Measurements from ENCODE around the gene OPRM1.

DNA sequence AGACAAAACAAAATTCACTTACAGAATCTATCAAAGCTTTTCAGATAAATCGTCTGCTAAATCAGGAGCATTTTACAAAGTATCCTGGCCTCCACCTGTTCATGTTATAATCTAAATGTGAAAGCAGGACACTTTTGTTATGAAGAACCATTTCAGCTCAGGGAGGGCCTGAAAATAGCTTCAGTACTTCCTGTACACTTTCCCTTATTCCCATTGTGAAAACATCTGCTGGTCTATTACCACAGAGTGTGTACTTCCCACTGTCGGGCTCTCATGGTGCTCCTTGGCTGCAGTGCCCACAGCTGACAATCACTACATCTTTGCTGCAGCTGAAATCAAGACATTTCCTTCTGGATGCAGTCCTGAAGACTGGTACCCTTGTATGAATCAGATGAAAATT, 128.1 kb downstream of the OPRM1 start:
- TF ChIP-seq CTCF (IDR thresholded peaks at IDR 0.05; ENCODE audit: low read depth, low read length) (no peak), EZH2phosphoT487 (IDR thresholded peaks at IDR 0.05; ENCODE audit: low read depth) (no peak)

All from OCI-LY3 (cell line).